Measurements from ENCODE around the gene RASAL1.

RASAL1 gene

DNA sequence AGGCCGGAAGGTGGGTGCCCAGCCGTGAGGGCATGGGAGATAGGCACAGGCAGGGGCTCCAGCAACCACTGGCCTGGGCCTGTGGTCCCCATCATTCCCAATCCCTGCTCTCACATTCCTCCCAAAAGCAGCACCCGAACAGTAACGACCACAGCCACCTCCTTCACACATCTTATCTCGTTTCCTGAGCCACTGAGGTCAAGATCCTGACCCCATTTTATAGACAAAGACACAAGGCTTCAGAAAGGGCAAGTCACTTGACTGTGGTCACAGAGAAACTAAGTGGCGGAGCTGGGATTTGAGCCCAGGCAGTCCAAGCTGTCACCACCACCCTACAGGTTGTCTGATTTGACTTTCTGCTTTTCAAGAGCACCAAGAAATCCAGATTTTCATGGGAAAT is 40.2 kb downstream of the RASAL1 start:
- no peak for DNase-seq

DNA sequence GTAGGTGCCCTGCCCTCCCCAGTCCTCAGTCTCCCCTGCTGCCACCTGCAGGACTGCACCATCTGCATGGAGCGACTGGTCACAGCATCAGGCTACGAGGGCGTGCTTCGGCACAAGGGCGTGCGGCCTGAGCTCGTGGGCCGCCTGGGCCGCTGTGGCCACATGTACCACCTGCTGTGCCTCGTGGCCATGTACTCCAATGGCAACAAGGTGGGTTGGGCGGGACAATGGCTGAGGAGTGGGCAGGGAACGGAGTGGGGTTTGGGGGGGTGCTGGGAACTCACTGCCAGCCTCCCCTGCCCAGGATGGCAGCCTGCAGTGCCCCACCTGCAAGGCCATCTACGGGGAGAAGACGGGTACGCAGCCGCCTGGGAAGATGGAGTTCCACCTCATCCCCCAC is 40.8 kb downstream of the RASAL1 start:
- DNase-seq, result no peak

DNA sequence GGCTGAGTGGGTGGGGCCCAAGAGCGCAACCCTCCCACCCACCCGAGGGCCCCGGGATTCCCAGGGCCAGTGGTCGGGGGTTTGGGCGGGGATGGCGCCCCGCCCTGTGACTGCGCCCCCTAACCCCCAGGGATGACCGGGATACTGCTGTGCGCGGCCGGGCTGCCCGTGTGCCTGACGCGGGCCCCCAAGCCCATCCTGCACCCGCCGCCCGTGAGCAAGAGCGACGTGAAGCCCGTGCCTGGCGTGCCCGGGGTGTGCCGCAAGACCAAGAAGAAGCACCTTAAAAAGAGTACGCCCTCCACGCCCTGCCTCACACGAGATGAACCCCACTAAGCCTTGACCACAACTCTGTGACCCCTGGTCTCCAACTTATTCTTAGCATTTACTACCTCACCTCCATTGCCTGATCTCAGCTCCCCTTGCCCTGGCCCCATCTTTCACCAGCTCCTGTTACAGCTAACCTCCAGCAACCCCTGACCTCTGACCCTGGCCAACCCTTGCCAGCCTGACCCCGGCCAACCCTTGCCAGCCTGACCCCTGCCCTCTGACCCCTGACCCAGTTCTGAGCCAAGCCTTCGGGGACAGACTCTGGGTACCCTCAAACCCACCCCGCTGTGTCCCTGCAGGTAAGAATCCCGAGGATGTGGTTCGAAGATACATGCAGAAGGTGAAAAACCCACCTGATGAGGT is 42.0 kb downstream of the RASAL1 start:
- DNase-seq, result no peak

- no peak for DNase-seq
Observed at GRCh38 chr12:113092607-113093408, 42.8 kb downstream of the RASAL1 start.

DNA sequence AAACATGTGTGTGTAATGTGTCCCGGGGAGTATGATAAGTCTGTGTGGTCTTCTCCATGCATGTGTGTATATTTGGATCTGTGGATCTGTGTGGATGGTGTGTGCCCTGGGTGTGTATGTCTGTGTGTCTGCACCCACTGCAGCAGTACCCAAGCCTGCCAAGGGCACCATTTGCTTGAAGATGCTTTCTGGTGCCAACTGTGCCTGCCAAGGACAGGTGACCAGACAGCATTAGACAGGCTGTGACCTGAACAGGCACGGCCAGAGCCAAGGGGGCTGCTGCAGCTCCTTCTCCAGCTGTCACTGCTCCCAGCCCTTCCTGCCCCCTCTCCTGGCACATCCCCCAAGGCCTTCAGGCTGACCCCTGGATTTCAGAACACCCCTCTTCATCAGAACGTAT is 44.1 kb downstream of the RASAL1 start:
- DNase-seq, result no peak

DNA sequence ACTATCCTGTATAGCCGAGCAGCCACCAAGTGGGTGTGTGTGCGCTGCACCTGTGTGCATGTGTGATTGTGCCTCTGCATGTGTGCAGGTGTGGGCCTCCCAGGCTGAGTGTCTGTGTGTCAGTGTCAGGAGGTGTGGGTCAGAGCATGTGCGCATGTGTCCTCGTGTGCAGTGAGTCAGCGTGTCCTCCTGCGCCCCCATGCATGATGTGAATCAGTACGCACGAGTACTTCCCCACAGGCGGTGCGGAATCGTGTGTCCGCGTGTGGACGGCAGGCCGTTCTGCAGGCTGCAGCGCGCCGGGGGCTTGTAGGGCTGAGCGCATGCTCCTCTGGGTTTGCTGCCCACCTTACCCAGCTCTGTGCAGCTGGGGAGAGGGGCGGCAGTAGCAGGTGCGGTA is 44.8 kb downstream of the RASAL1 start:
- DNase-seq, result no peak

GRCh38 chr12:113089839-113090238 is 45.7 kb downstream of the RASAL1 start:
- DNase-seq, result no peak

GRCh38 chr12:113088971-113089756 is 46.4 kb downstream of the RASAL1 start:
- no peak for DNase-seq

DNA sequence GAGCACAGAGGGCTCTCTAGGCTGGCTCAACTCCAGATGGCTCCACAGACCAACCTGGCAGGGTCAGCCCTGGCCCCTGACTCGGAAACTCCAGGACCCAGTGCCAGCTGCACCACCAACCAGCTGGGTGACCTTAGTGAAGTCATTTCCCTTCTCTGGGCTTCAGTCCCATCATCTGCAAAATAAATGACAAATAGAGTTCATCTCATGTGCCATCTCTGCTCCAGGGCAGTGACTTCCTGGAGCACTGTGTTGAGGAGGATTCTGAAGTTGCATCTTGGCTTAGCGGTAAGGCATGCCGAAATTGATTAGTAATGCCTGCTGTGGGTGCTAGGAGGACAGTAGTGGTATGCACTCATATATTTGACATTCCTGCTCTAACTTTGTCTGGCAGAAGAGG is 47.5 kb downstream of the RASAL1 start:
- DNase-seq, result no peak

- DNase-seq, result no peak
Observed at GRCh38 chr12:113087193-113087592, 48.4 kb downstream of the RASAL1 start.

GRCh38 chr12:113086249-113087164 is 49.1 kb downstream of the RASAL1 start:
- DNase-seq, result no peak

GRCh38 chr12:113083863-113084435 is 51.6 kb downstream of the RASAL1 start:
- DNase-seq, result no peak

DNA sequence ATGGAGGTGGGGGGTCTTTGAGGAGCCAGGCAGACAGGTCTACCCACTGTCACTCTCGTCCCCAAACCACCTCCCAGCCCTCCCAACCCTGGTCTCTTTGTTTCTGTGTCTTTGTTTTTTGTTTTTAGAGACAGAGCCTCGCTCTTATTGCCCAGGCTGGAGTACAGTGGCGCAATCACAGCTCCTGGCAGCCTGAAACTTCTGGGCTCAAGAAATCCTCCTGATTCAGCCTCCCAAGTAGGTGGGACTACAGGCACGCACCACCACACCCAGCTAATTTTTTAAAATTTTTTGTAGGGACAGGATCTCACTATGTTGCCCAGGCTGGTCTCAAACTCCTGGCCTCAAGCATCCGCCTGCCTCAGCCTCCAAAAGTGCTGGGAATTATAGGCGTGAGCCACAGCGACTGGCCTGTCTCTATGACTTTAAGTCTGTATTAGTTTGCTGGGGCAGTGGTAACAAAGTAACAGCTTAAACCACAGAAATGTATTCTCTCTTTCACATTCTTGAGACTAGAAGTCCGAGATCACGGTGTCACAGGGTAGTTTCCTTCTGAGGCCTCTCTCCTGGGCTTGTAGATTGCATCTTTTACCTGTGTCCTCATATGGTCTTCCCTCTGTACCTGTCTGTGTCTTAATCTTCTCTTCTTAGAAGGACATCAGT is 52.9 kb downstream of the RASAL1 start:
- DNase-seq, result no peak

DNA sequence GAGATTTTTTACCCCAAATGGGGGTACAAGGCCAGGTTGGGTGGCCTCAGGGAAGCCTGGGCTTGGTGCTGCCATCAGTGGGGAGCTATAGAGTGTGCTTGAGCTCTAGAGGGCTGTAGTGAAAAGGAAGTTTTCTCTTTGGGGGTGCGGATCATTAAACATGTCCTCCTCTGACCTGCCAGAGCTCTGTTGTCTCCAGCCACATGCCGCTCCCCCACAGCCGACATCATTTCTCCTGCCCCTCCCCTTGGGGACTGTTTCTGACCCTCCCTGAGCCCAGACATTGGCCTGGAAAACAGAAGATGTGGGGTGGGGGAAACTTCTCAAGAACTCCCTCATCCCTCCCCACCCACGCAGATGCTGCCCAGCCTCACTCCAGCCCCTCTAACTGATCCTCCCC is 53.7 kb downstream of the RASAL1 start:
- no peak for DNase-seq

DNA sequence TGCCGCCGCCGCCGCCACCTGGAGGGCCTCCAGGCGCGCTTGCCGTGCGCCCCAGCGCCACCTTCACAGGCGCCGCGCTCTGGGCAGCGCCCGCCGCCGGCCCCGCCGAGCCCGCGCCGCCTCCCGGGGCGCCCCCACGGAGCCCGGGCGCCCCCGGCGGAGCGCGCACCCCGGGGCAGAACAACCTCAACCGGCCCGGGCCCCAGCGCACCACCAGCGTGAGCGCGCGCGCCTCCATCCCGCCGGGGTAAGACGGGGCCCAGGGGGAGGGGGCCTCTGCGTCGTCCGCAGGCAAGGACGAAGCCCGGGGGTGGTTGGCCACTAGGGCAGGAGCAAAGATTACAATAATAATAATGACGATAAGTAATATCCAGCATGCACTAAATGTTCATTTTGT is 57.7 kb downstream of the RASAL1 start:
- no peak for DNase-seq

- no peak for DNase-seq
Observed at GRCh38 chr12:113077057-113077858, 58.3 kb downstream of the RASAL1 start.

DNA sequence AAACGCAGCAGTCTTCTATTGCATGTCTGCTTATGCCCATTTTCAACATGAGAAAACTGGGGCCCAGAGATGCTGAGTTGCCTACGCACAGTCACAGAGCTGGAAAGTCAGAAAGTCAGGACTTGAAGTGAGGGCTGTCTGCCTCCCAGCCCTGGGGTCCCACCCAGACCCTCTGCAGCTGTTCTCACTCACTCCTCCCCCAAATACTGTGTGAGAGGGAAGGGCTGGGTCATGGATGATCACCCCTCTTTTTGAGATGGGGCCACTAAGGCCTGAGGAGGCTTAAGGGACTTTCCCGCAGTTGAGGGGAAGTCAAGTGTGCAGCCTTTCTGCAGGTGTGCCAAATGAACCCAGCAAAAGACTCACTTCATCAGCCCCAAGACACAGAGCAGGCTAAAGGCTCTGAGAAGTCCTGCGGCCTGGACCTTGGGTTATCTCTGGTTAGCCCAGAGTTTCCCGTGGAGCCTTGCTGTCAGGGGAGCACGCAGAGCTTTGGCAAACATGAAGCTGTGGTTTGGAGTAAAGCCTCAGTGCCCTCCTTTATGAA is 60.4 kb downstream of the RASAL1 start:
- no peak for DNase-seq

DNA sequence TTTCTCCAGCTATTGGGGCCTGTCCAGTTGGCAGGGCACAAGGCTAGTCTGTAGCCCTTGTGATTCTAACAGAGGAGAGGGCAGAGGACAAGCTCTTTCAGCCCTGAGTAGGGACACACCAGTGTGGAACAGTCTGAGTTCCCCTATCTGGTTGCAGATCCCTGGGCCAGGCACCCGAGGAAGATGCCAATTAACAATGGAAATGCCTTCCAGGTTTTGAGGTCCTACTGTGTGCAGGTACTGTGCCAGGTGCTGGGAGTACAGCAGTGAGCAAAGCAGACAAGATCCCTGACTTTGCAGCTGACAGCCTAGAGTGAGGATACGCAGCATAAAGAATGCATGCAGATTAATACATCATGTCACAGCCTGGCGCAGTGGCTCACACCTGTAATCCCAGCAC is 62.0 kb downstream of the RASAL1 start:
- no peak for DNase-seq

DNA sequence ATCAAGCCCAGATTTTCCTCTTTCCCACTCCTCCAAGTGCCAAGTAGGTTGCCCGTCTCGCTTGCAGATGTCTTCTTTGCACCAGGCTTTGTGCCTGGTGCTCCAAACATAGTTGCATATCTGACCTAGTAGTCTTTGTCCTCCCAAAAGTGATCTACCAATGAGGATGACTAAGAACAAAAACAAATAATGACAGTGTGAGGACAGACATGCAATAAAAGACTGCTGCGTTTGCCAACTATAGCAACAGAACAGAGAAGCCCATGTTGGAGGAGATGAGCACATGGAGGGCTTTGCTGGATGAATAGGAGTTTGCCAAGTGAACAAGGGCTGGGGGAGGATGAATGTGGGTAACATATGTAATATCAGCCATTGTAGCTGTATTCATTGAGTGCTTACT is 63.4 kb downstream of the RASAL1 start:
- no peak for DNase-seq

Data from GOT3 (cell line).